Loucy (cell line): ENCODE data around the gene LRRTM2.

ENCODE experiments used
- H2AFZ ChIP-seq: fragments of 200-600 bp; sonication (generic); 2 replicates; pipeline ENCODE4 v1.6.0; 2016; ENCODE audit warnings: antibody characterized with exemption, mild to moderate bottlenecking, low read length, moderate library complexity
- H3F3A ChIP-seq: fragments of 200-600 bp; 2 replicates; pipeline ENCODE4 v1.6.0; 2016; ENCODE audit warnings: antibody characterized with exemption, low read depth, mild to moderate bottlenecking
- H3K27me3 ChIP-seq: fragments of 200-600 bp; sonication (generic); 2 replicates; pipeline ENCODE4 v1.6.1; 2014; ENCODE audit warnings: low read length, mild to moderate bottlenecking; ENCODE audit not compliant: insufficient read depth, poor library complexity, severe bottlenecking
- H3K36me3 ChIP-seq: fragments of 200-600 bp; sonication (generic); 2 replicates; pipeline ENCODE4 v1.6.1; 2016; ENCODE audit warnings: low read length; ENCODE audit not compliant: insufficient read depth
- H3K4me1 ChIP-seq: fragments of 200-600 bp; sonication (generic); 2 replicates; pipeline ENCODE4 v1.5.1; 2014; ENCODE audit warnings: low read length, mild to moderate bottlenecking; ENCODE audit not compliant: insufficient read depth, poor library complexity, severe bottlenecking
- H3K4me2 ChIP-seq: fragments of 200-600 bp; sonication (generic); 2 replicates; pipeline ENCODE4 v1.6.0; 2014; ENCODE audit warnings: antibody characterized with exemption, low read length, low read depth, mild to moderate bottlenecking; ENCODE audit not compliant: poor library complexity, severe bottlenecking
- H3K4me3 ChIP-seq: fragments of 200-600 bp; sonication (generic); 2 replicates; pipeline ENCODE4 v1.5.1; 2014; ENCODE audit warnings: low read length, mild to moderate bottlenecking, mixed read lengths; ENCODE audit not compliant: poor library complexity, severe bottlenecking
- H3K79me2 ChIP-seq: fragments of 200-600 bp; sonication (generic); 2 replicates; pipeline ENCODE4 v1.6.1; 2014; ENCODE audit warnings: low read length; ENCODE audit not compliant: insufficient read depth
- H3K9ac ChIP-seq: fragments of 200-600 bp; sonication (generic); 2 replicates; pipeline ENCODE4 v1.6.0; 2014; ENCODE audit warnings: mild to moderate bottlenecking, low read depth, low read length, moderate library complexity; ENCODE audit not compliant: poor library complexity, severe bottlenecking
- H3K9me2 ChIP-seq: fragments of 200-600 bp; sonication (generic); replicated peaks from 2 replicates; pipeline ENCODE4 v1.6.1; 2016; ENCODE audit warnings: low read depth, low read length, mixed read lengths
- H3K9me3 ChIP-seq: fragments of 200-600 bp; sonication (generic); 2 replicates; pipeline ENCODE4 v1.6.1; 2014; ENCODE audit warnings: mild to moderate bottlenecking, antibody characterized with exemption, low read length, low read depth; ENCODE audit not compliant: insufficient read depth
- H4K20me1 ChIP-seq: fragments of 200-600 bp; sonication (generic); 2 replicates; pipeline ENCODE4 v1.6.0; 2014; ENCODE audit warnings: antibody characterized with exemption, low read length, mild to moderate bottlenecking; ENCODE audit not compliant: insufficient read depth, poor library complexity, severe bottlenecking
- CTCF ChIP-seq: fragments of 200-600 bp; sonication (generic); conservative IDR thresholded peaks from 2 replicates; pipeline ENCODE4 v1.5.1; 2014; ENCODE audit warnings: mild to moderate bottlenecking, antibody characterized with exemption, low read length
- EZH2phosphoT487 ChIP-seq: fragments of 200-600 bp; IDR thresholded peaks from 2 replicates; pipeline ENCODE4 v1.6.1; 2018; ENCODE audit warnings: antibody characterized with exemption, mild to moderate bottlenecking, moderate library complexity, borderline replicate concordance

Gene LRRTM2

GRCh38 chr5:138883211-138883610 lies 8.1 kb upstream of the LRRTM2 start:
- no peaks in the 10 kb centered on the region for H3K79me2 ChIP-seq

GRCh38 chr5:138878437-138879235 lies 3.5 kb upstream of the LRRTM2 start:
- TF ChIP-seq CTCF (no peak), EZH2phosphoT487 (no peak)
- Histone ChIP-seq H3K36me3 (no peaks in the 10 kb centered on the region), H3F3A (no peaks in the 10 kb centered on the region), H4K20me1 (no peaks in the 10 kb centered on the region), H3K4me1 (peaks cover 11% of the 10 kb centered on the region), H3K4me3 (no peak overlapping the region), H3K27me3 (no peaks in the 10 kb centered on the region), H3K4me2 (no peak overlapping the region), H2AFZ (no peak overlapping the region), H3K9me2 (no peaks in the 10 kb centered on the region), H3K79me2 (no peaks in the 10 kb centered on the region), H3K9me3 (no peaks in the 10 kb centered on the region), H3K9ac (no peak overlapping the region)

More at GRCh38 chr5:138883211-138883610, 8.1 kb upstream of the LRRTM2 start:
- Histone ChIP-seq H3K9me2 (no peaks in the 10 kb centered on the region), H3K4me2 (no peak overlapping the region), H3F3A (no peaks in the 10 kb centered on the region), H3K27me3 (no peaks in the 10 kb centered on the region), H3K4me3 (no peak overlapping the region), H3K4me1 (peaks cover 11% of the 10 kb centered on the region), H3K9ac (no peak overlapping the region), H3K36me3 (peaks cover 13% of the 10 kb centered on the region; the same call in 1 of the 2 replicates), H2AFZ (no peak overlapping the region), H3K9me3 (no peaks in the 10 kb centered on the region), H4K20me1 (no peaks in the 10 kb centered on the region)
- TF ChIP-seq EZH2phosphoT487 = no peak
- no peak for TF ChIP-seq CTCF

GRCh38 chr5:138876811-138877210 lies 1.7 kb upstream of the LRRTM2 start:
- Histone ChIP-seq H3K9me2 (no peaks in the 10 kb centered on the region), H3K9ac (no peak overlapping the region), H3K4me1 (peaks cover 7% of the 10 kb centered on the region), H3K4me3 (no peak overlapping the region), H3F3A (no peaks in the 10 kb centered on the region), H3K79me2 (no peaks in the 10 kb centered on the region), H3K36me3 (no peaks in the 10 kb centered on the region), H3K27me3 (no peaks in the 10 kb centered on the region), H4K20me1 (no peaks in the 10 kb centered on the region), H3K9me3 (no peaks in the 10 kb centered on the region), H3K4me2 (no peak overlapping the region), H2AFZ (no peak overlapping the region)
- no peak for TF ChIP-seq CTCF
